ENCODE results near the gene NBR1.
"Not testable (repeated sequence)": the region's sequence is repeated elsewhere in the genome, so short reads cannot be mapped to it uniquely, and the experiment has no call there.

NBR1 gene

DNA sequence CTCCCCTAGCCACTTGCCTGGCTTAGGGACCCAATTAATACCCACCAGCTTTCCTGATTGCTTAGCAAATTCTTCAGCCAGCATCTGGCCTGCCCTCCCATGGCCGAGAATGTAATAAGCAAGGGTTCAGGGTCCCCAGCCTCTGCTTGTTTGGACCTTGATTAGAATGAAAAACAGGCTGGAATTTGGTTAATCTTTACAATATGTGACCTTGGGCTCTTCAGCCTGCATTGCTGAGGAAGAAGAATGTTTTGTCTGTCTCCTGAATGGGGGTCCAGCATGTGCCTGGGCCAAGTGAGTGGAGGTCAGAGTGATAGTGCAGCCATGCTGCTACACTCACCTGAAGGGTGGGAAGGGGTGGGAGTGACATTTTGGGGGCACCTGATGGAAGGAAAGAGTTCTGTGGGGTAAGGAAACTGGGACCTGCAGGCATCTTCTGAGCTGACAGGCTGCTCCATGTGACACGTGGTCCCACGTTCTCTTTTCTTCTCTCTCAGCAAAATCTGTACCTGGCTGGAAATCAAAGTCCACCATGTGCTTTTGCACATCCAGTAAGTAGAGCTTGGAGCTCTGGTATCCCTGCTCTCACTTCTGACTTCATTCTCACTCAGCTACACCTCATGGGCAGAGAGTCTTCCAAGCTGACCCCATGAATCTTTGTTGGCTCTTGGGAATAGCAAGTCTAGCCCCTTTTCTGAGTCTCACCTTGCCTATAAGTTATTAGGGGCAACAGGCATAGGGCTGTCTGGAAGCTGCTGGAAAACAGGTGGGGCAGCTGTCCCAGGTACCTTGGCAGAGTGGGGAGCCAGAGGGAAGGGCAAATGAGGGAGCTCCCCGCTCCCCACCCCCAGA lies 46.0 kb downstream of the NBR1 start:
- no peaks in the 10 kb centered on the region for H3K9me3 ChIP-seq (ENCODE audit: low read depth, low read length)
- no peaks in the 10 kb centered on the region for H3K36me3 ChIP-seq (ENCODE audit: insufficient read depth, low read length)
- TF ChIP-seq POLR2AphosphoS5 (IDR thresholded peaks at IDR 0.05; ENCODE audit: borderline replicate concordance, low read depth, low read length) (no peak), FOXP2 (optimal IDR thresholded peaks at IDR 0.05; ENCODE audit: control extremely low read depth, extremely low read length, insufficient read depth) (no peak), EZH2 (IDR thresholded peaks at IDR 0.05) (no peak)
- no peak overlapping the region for H3K9ac ChIP-seq (ENCODE audit: insufficient read length)
- DNase-seq (ENCODE audit: low read depth, low spot score), result no peak
- no peak overlapping the region for H3K4me3 ChIP-seq
- no peak overlapping the region for H3K27ac ChIP-seq

DNA sequence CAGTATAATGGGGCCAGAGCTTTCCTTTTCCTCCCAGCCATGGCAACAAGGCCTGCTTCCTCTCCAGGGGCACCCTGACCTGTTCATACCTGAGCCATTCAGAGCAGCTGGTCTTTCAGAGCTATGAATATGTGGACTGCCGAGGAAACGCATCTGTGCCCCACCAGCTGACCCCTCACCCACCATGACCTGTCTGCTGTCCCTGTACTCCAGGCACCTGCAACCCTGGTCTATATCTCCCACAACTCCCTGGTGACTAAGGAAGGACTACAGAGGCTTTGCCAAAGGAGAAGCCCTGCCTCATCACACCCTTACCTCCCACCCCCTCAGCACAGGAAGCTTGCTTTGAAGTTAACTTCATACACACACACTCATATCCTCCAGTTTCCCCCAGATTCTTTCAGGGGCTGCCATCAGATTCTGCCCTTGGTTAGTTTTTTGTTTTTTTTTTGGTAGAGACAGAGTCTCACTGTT lies 46.6 kb downstream of the NBR1 start:
- DNase-seq (ENCODE audit: low read depth, low spot score), result no peak
- H3K4me3 ChIP-seq, result no peak overlapping the region
- no peak overlapping the region for H3K27ac ChIP-seq
- no peak overlapping the region for H3K9ac ChIP-seq (ENCODE audit: insufficient read length)
- H3K9me3 ChIP-seq (ENCODE audit: low read depth, low read length), result no peaks in the 10 kb centered on the region
- H3K36me3 ChIP-seq (ENCODE audit: insufficient read depth, low read length), result no peaks in the 10 kb centered on the region
- TF ChIP-seq POLR2AphosphoS5 (IDR thresholded peaks at IDR 0.05; ENCODE audit: borderline replicate concordance, low read depth, low read length), result no peak
- no peak for TF ChIP-seq FOXP2 (optimal IDR thresholded peaks at IDR 0.05; ENCODE audit: control extremely low read depth, extremely low read length, insufficient read depth)
- no peak for TF ChIP-seq EZH2 (IDR thresholded peaks at IDR 0.05)

DNA sequence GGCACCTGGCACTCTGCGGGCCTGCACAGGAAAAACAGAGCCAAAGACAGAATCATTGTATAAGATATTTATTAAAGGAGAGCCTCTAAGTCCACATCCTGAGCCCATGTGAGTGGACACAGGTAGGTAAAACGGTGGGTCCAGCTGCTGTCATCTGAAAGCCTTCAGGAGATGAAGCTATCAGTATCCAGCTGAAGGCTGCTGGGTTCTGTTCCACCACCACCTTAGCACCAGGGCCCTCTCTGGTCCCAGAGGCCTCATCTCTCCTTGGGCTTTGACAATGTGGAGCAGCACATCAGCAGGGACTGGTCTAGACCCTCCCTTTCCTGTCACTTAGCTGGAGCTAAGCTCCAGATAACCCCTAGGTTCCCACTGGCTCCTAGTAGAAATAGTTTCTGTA lies 48.0 kb downstream of the NBR1 start:
- DNase-seq (ENCODE audit: low read depth, low spot score), result no peak
- Histone ChIP-seq H3K27ac (no peak overlapping the region), H3K9me3 (ENCODE audit: low read depth, low read length) (no peaks in the 10 kb centered on the region), H3K9ac (ENCODE audit: insufficient read length) (no peak overlapping the region), H3K4me3 (no peak overlapping the region), H3K36me3 (ENCODE audit: insufficient read depth, low read length) (no peaks in the 10 kb centered on the region)
- no peak for TF ChIP-seq EZH2 (IDR thresholded peaks at IDR 0.05)
- TF ChIP-seq POLR2AphosphoS5 (IDR thresholded peaks at IDR 0.05; ENCODE audit: borderline replicate concordance, low read depth, low read length), result no peak
- TF ChIP-seq FOXP2 (optimal IDR thresholded peaks at IDR 0.05; ENCODE audit: control extremely low read depth, extremely low read length, insufficient read depth), result no peak

DNA sequence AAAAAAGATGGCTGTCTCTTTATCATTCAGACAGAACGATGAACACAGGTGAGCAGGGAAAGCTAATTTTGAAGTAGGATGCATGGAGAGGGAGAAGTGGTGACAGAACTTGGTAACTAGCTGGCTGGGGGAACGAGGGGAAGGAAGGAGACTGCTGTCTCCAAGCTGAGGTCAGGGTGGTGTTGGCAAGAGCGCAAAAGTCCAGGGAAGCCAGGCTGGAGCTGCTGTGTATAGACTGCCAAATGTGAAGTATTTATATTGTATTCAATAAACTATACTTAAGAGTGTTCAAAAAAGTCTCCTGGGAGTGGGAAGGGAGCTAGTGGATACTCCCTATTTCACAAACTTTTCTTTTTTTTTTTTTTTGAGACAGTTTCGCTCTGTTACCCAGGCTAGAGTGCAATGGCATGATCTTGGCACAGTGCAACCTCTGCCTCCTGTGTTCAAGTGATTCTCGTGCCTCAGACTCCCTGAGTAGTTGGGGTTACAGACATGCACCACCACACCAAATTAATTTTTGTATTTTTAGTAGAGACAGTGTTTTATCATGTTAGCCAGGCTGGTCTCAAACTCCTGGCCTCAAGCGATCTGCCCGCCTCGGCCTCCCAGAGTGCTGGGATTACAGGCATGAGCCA lies 48.8 kb downstream of the NBR1 start:
- DNase-seq (ENCODE audit: low read depth, low spot score), result no peak
- H3K36me3 ChIP-seq (ENCODE audit: insufficient read depth, low read length), result no peaks in the 10 kb centered on the region
- H3K27ac ChIP-seq, result no peak overlapping the region
- no peak for TF ChIP-seq FOXP2 (optimal IDR thresholded peaks at IDR 0.05; ENCODE audit: control extremely low read depth, extremely low read length, insufficient read depth)
- no peak for TF ChIP-seq EZH2 (IDR thresholded peaks at IDR 0.05)
- no peak for TF ChIP-seq POLR2AphosphoS5 (IDR thresholded peaks at IDR 0.05; ENCODE audit: borderline replicate concordance, low read depth, low read length)
- H3K4me3 ChIP-seq, result no peak overlapping the region
- H3K9ac ChIP-seq (ENCODE audit: insufficient read length), result no peak overlapping the region
- H3K9me3 ChIP-seq (ENCODE audit: low read depth, low read length), result no peaks in the 10 kb centered on the region

DNA sequence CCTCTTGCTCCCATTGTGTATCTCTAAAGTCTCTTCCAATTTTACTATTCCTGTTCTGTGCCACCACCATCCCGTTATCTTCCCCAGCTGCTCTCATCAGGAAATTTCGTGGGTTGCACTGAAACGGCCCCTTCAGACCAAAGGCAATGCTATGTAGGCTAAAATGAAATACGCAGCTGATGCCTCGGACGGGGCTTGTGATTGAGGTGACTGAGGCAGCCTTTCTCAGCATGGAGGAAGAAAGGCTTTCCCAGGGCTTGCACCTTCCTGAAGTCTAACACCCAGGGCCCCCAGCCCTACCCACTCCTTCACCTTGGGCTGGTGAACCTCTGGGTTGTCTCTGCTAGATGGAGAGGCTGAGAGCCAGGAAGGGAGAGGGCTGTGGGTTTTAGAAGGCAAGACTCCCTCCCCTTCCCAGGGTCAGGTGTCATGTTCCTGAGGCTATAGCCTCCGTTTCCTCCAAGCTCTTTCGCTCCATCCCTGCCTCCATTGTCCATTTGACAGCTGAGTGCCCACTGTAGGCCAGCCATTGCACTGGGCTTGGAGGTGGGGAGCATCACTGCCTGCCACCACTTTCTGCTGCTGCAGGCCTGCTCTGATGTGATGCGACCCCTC lies 49.6 kb downstream of the NBR1 start:
- no peaks in the 10 kb centered on the region for H3K36me3 ChIP-seq (ENCODE audit: insufficient read depth, low read length)
- DNase-seq (ENCODE audit: low read depth, low spot score), result no peak
- H3K4me3 ChIP-seq, result no peak overlapping the region
- no peak overlapping the region for H3K9ac ChIP-seq (ENCODE audit: insufficient read length)
- H3K27ac ChIP-seq, result no peak overlapping the region
- H3K9me3 ChIP-seq (ENCODE audit: low read depth, low read length), result no peaks in the 10 kb centered on the region
- TF ChIP-seq FOXP2 (optimal IDR thresholded peaks at IDR 0.05; ENCODE audit: control extremely low read depth, extremely low read length, insufficient read depth) (no peak), EZH2 (IDR thresholded peaks at IDR 0.05) (no peak), POLR2AphosphoS5 (IDR thresholded peaks at IDR 0.05; ENCODE audit: borderline replicate concordance, low read depth, low read length) (no peak)

DNA sequence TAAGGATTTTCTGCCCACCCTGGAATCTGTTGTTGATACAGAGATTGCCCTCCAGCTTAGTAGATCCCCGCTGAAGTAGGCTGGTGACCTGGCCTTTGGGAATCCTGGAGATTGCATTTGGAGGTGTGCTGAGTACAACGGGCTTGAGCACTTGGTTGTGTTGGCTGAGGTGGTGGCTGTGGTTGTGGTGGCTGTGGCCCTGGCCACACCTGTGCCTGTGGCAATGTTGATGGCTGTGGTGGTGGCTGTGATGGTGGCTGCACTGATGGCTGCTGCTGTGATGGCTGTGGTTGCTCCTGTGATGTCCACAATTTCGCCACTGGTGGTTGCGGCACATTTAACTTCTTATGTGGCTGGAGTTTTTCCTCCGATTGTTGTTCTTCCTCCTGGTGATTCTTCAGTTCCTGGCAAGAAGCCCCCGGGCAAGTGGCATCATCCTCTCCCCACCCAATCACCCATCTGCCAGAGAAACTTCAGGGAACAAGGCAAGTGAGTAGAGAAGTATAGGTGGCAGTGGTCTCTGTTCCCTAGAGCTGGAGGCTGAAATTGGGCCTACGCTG lies 53.2 kb downstream of the NBR1 start:
- TF ChIP-seq POLR2AphosphoS5 (IDR thresholded peaks at IDR 0.05; ENCODE audit: borderline replicate concordance, low read depth, low read length), result no peak
- TF ChIP-seq FOXP2 (optimal IDR thresholded peaks at IDR 0.05; ENCODE audit: control extremely low read depth, extremely low read length, insufficient read depth), result no peak
- TF ChIP-seq EZH2 (IDR thresholded peaks at IDR 0.05), result no peak
- no peak overlapping the region for H3K9ac ChIP-seq (ENCODE audit: insufficient read length)
- H3K9me3 ChIP-seq (ENCODE audit: low read depth, low read length), result no peaks in the 10 kb centered on the region
- H3K36me3 ChIP-seq (ENCODE audit: insufficient read depth, low read length), result no peaks in the 10 kb centered on the region
- H3K27ac ChIP-seq, result no peak overlapping the region
- H3K4me3 ChIP-seq, result no peak overlapping the region
- no peak for DNase-seq (ENCODE audit: low read depth, low spot score)

DNA sequence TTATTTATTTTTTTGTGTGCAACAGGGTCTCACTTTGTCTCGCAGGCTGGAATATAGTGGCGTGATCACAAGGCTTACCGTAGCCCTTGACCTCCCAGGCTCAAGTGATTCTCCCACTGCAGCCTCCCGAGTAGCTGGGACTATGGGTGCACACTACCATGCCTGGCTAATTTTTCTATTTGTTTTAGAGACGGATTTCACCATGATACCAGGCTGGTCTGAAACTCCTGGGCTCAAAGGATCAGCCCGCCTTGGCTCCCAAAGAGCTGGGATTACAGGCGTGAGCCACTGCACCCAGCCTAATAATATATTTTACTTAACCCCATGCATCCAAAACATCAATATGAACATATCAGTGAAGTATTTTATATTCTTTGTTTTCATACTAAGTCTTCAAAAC lies 55.4 kb downstream of the NBR1 start:
- Histone ChIP-seq H3K9ac (ENCODE audit: insufficient read length) (no peak overlapping the region), H3K4me3 (no peak overlapping the region), H3K27ac (no peak overlapping the region), H3K9me3 (ENCODE audit: low read depth, low read length) (no peaks in the 10 kb centered on the region), H3K36me3 (ENCODE audit: insufficient read depth, low read length) (no peaks in the 10 kb centered on the region)
- DNase-seq (ENCODE audit: low read depth, low spot score), result no peak
- TF ChIP-seq FOXP2 (optimal IDR thresholded peaks at IDR 0.05; ENCODE audit: control extremely low read depth, extremely low read length, insufficient read depth), result no peak
- TF ChIP-seq EZH2 (IDR thresholded peaks at IDR 0.05), result no peak
- TF ChIP-seq POLR2AphosphoS5 (IDR thresholded peaks at IDR 0.05; ENCODE audit: borderline replicate concordance, low read depth, low read length), result no peak

DNA sequence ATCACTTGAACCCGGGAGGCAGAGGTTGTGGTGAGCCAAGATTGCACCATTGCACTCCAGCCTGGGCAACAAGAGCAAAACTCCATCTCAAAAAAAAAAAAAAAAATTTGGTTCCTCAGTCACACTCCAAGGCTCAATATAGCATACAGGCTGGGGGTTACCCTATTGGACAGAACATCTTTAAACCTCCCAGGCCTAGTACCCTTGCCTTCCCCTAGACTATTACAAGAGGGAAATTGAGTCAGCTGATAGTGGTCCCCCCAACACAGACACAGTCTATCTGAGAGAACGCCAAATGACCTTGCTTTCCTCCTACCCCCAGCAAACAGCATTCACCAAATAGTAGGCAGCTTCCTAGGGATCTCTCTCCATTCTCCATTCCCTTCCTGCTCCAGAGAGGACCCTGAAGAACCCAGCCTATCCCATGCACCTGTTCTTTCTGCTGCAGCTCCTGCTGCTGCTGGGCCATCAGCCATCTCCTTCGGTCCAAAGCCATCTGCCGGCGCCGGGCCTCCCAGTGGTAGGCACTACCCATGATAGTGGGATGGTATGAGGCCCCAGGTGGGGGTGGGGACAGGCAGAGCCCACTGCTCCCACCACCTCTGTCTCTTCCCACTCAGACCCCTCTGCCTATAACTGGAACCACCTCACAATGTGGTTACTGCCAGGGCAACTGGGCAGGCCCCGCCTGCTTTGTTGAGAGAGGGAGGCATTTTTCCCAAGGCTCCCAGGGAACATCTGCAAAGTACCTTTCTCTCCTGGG lies 57.2 kb downstream of the NBR1 start, which contains the start of gene CCDC200:
TSS of gene CCDC200 (minus strand) at position 604 of the 763 bp plus-strand sequence. CDS start at position 535, 69 bp downstream.
- not testable (repeated sequence) for H3K27ac ChIP-seq; H3K4me3 ChIP-seq; H3K9ac ChIP-seq (ENCODE audit: insufficient read length); H3K36me3 ChIP-seq (ENCODE audit: insufficient read depth, low read length); H3K9me3 ChIP-seq (ENCODE audit: low read depth, low read length); DNase-seq (ENCODE audit: low read depth, low spot score)

GRCh38 chr17:43231205-43232020 lies 60.4 kb downstream of the NBR1 start:
- not testable (repeated sequence) for DNase-seq (ENCODE audit: low read depth, low spot score); H3K4me3 ChIP-seq; H3K9ac ChIP-seq (ENCODE audit: insufficient read length); H3K9me3 ChIP-seq (ENCODE audit: low read depth, low read length); H3K36me3 ChIP-seq (ENCODE audit: insufficient read depth, low read length); H3K27ac ChIP-seq

- H3K9ac ChIP-seq (ENCODE audit: insufficient read length); H3K4me3 ChIP-seq; H3K36me3 ChIP-seq (ENCODE audit: insufficient read depth, low read length); H3K9me3 ChIP-seq (ENCODE audit: low read depth, low read length); H3K27ac ChIP-seq; DNase-seq (ENCODE audit: low read depth, low spot score): not testable (repeated sequence)
Observed at GRCh38 chr17:43232021-43232699, 61.1 kb downstream of the NBR1 start.

Data from SK-N-MC (cell line).